SK-N-SH (cell line): ENCODE data around the gene CREB3L1.

Experiments
- CTCF ChIP-seq: fragments of 200-600 bp; sonication (generic); IDR thresholded peaks from 2 replicates; pipeline ENCODE4 v1.6.1; 2017; ENCODE audit warnings: antibody characterized with exemption, mild to moderate bottlenecking, moderate library complexity
- EP300 ChIP-seq, 2 experiments: IDR thresholded peaks; 2 replicates each; pipeline versions ENCODE4 v1.4.0 to v1.6.1; 2012; ENCODE audit warnings: borderline replicate concordance in 1 of 2, low read depth in 1 of 2, low read length in 1 of 2
- EZH2phosphoT487 ChIP-seq: fragments of 200-600 bp; sonication (generic); IDR thresholded peaks from 2 replicates; pipeline ENCODE4 v1.6.1; 2017; ENCODE audit warnings: low read depth, mixed run types, mild to moderate bottlenecking, antibody characterized with exemption, moderate library complexity, borderline replicate concordance
- NRF1 ChIP-seq: IDR thresholded peaks from 2 replicates; pipeline ENCODE4 v1.6.1; 2012; ENCODE audit warnings: low read depth, mild to moderate bottlenecking, low read length
- RCOR1 ChIP-seq: fragments of 150-350 bp; IDR thresholded peaks from 2 replicates; pipeline ENCODE4 v1.6.1; 2017; ENCODE audit warnings: antibody characterized with exemption, low read length
- RXRA ChIP-seq: IDR thresholded peaks from 2 replicates; pipeline ENCODE4 v1.4.0; 2012; ENCODE audit warnings: low read depth, mild to moderate bottlenecking, borderline replicate concordance
- SIN3A ChIP-seq: IDR thresholded peaks from 2 replicates; pipeline ENCODE4 v1.6.1; 2012; ENCODE audit warnings: low read depth, mild to moderate bottlenecking, low read length, moderate library complexity, borderline replicate concordance
- SMC3 ChIP-seq: IDR thresholded peaks from 2 replicates; pipeline ENCODE4 v1.6.1; 2012; ENCODE audit warnings: low read depth, low read length, improper control_type of control experiment
- TAF1 ChIP-seq: IDR thresholded peaks from 2 replicates; pipeline ENCODE4 v1.6.1; 2012; ENCODE audit warnings: low read depth, mild to moderate bottlenecking, low read length, moderate library complexity, borderline replicate concordance
- TCF12 ChIP-seq: IDR thresholded peaks from 2 replicates; pipeline ENCODE4 v1.4.0; 2012
- TEAD4 ChIP-seq: IDR thresholded peaks from 2 replicates; pipeline ENCODE4 v1.4.0; 2012; ENCODE audit warnings: mild to moderate bottlenecking, borderline replicate concordance; ENCODE audit not compliant: insufficient read depth
- USF2 ChIP-seq: fragments of 150-350 bp; IDR thresholded peaks from 2 replicates; pipeline ENCODE4 v1.6.1; 2017; ENCODE audit warnings: antibody characterized with exemption, low read length, low read depth, borderline replicate concordance
- TF ChIP-seq, protein P1 (sequence below): IDR thresholded peaks from 2 replicates; pipeline ENCODE4 v1.4.0; 2012; ENCODE audit warnings: low read depth, borderline replicate concordance
- TF ChIP-seq, protein P2 (sequence below): IDR thresholded peaks from 2 replicates; pipeline ENCODE4 v1.4.0; 2012; ENCODE audit warnings: low read depth, borderline replicate concordance

DNA sequence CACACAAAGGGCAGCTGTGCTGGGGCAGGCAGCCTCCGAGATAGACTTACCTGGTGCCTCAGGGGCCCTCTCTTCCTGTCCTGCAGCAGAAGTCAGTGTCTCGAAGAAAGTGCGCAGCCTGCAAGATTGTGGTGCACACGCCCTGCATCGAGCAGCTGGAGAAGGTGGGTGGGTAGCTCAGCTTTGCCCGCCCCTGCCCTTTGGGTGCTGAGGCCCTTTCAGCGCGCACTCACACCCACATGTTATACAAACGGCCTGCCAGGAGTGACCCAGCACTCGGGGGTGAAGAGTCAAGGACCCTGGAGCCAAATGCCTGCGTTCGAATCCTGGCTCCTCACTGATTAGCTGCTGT is 90.4 kb downstream of the CREB3L1 start:
- TF ChIP-seq TAF1 (no peak), NRF1 (no peak), EZH2phosphoT487 (no peak), CTCF (no peak; the same call in 1 of the 2 replicates), EP300 (IDR thresholded peaks at IDR 0.05; ENCODE audit: borderline replicate concordance in 1 of 2, low read depth in 1 of 2, low read length in 1 of 2) (no peak), RCOR1 (no peak), SIN3A (no peak), SMC3 (no peak), TCF12 (no peak), USF2 (no peak), TEAD4 (no peak), RXRA (no peak)
- TF ChIP-seq, protein P1, sequence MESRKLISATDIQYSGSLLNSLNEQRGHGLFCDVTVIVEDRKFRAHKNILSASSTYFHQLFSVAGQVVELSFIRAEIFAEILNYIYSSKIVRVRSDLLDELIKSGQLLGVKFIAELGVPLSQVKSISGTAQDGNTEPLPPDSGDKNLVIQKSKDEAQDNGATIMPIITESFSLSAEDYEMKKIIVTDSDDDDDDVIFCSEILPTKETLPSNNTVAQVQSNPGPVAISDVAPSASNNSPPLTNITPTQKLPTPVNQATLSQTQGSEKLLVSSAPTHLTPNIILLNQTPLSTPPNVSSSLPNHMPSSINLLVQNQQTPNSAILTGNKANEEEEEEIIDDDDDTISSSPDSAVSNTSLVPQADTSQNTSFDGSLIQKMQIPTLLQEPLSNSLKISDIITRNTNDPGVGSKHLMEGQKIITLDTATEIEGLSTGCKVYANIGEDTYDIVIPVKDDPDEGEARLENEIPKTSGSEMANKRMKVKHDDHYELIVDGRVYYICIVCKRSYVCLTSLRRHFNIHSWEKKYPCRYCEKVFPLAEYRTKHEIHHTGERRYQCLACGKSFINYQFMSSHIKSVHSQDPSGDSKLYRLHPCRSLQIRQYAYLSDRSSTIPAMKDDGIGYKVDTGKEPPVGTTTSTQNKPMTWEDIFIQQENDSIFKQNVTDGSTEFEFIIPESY = no peak
- TF ChIP-seq, protein P2, sequence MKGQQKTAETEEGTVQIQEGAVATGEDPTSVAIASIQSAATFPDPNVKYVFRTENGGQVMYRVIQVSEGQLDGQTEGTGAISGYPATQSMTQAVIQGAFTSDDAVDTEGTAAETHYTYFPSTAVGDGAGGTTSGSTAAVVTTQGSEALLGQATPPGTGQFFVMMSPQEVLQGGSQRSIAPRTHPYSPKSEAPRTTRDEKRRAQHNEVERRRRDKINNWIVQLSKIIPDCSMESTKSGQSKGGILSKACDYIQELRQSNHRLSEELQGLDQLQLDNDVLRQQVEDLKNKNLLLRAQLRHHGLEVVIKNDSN = no peak
